GM03348 (cell line): ENCODE results near the gene PFKM.
"Not testable (repeated sequence)": the region's sequence is repeated elsewhere in the genome, so short reads cannot be mapped to it uniquely, and the experiment has no call there.

Experiments used
- DNase-seq: peaks from one replicate; pipeline ENCODE4 v3.0.0; 2012; ENCODE audit warnings: low spot score

The PFKM gene

GRCh38 chr12:48111312-48111693 lies 7.9 kb upstream of the PFKM start:
- not testable (repeated sequence) for DNase-seq

DNA sequence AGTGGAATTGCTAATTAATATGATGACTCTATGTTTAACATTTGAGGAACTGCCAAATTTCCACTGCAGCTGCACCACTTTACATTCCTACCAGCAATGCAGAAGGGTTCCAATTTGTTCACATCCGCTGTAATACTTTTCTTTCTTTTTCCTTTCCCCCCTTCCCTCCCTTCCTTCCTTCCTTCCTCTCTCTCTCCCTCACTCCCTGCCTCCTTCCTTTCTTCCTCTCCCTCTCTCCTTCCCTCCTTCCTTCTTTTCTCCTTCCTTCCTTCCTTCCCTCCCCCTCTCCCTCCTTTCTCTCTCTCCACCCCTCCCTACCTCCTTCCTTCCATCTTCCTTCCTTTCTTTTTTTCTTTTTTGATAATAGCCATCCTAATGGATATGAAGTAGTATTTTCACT lies 3.2 kb upstream of the PFKM start:
- DNase-seq: no peak

DNA sequence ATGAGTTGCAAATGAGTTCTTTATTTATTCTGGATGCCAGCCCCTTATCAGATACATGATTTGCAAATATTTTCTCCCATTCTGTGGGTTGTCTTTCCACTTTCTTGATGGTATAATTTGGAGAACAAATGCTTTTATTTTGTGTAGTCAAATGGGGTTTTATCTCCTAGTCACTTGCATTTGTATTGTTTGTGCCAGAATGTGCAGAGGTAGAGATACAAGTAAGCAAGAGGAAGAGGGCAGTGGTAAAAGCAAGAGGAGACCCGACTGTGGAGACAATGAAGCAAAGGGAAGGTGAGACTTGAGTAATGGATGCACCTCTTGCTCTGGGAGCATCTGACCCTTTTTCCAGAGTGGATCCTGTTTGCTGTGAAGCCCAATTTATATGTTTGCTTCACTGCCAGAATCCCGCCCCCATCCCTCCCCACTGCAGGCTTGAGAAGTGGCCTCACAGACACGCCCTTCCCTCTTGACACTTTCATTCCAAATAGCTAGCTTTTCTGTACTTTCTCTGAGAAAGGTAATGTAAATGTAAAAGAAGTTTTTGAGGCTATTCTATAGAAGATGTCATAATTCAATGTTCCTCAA lies 786 bp upstream of the PFKM start:
- no peak for DNase-seq

DNA sequence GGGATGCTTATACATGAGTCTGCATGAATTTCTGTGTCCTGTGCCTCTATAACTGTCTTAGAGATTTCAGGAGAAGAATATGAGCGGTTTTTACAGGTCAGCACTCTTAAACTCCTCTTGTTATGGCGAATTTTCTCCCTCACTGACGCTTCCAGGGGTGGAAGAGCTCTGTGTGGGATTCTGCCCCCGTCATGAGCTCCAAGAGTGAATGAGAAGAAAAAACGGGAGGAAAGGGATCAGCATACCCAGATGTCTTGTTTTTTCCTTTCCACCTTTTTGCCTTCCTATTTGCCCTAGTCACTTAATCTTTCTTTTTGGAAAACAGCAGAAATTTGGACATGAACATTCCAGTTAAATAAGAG lies 651 bp downstream of the PFKM start:
- DNase-seq: no peak

DNA sequence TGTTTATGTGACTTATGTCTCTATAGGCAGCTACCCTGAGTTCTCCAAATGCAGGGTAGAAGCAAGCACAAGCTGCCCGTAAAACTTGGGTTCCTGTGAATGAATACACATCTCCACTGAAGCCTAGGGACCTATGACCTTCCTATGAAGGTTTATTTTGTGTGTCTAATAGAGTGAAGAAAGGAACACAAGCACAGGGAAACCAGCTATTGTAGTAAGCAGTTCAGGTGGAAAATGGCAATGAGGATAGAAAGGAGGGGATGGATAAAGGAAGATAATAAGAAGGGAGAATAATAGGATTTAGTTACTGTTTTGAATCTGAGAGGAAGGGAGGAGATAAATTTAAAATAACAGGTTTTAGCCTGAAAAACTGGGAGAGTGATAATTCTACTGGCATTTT lies 2.4 kb downstream of the PFKM start:
- DNase-seq: no peak

DNA sequence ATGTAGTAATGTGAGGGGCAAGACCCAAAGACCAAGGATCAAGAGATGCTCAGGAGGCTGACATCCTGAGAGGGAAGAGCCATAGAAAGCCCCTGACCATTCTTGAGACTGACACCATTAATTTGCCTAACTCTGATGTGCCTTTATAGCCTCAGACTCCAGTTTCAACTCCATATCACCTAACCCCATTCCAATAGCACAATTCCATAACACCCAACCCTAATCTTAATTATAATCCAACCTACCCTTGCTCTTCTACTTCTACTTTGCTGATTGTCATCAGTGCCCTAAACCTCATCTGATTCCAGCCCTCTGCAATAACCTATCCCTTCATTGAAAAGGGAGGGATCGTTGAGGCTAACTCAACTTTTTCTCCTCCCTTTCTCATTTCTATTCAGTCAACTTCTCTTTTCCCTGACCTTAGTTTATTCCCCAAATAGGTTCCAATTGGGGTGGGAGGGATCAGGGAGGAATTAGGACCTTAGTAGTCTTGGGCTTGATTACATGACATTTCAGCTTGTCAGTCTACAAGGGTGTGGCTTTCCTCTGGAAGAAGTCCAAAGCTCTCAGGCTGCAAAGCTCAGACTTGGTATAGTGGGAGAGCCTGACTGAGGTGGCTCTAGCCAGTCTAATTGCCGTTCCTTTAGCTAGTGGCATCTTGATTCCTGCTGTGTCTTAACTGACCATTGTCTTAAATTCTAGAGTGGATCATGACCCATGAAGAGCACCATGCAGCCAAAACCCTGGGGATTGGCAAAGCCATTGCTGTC lies 3.1 kb downstream of the PFKM start:
- DNase-seq: no peak

DNA sequence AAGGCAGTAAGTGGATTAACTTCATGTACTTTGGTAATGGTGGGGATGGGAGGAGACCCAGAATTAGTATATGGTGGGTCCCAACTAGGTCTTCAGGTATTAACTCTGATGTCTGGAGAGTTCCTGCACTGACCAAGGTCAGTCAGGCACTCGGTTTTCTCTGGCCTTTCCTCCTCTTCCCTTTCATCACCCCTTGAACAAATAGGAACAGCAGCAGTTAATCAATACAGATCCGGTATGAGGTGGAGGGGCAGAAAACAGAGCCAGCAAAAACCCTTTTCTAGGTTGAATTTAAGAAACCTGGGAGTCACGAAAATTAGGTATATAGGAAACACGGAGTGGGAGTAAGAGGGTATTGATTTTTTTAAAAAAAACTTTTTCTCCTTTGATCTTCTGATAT lies 4.0 kb downstream of the PFKM start:
- DNase-seq: no peak

DNA sequence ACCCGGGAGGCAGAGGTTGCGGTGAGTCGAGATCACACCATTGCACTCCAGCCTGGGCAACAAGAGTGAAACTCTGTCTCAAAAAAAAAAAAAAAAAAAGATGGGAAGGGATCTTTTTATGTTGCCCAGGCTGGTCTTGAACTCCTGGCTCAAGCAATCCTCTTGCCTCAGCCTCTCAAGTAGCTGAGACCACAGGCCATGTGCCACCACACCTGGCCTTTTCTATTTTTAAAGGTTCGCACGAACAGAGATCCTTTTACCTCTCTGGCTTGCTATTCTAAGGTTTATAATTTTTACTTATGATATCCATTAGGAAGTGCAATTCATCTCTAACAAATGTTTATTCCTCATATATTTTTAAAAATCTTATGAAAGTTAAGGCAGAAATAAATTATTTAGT lies 6.4 kb downstream of the PFKM start:
- not testable (repeated sequence) for DNase-seq

DNA sequence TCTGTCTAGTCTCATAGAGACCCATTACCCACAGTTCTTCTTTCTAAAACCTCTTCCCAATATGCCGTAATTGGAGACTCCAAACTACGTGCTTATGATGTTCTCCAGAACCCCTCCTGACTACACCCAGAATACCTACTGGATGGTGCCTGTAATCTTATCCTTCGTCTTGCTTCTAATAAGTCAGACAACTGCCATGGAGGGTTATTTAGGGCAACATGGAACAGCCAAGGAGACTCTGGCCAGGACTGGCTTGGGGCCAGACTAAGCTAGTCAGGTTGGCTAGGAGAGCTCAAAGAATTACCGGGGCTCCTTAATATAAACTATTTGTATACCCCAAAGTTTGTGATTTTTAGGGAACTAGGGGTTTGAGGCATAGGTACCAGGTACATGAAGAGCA lies 6.8 kb downstream of the PFKM start:
- no peak for DNase-seq

DNA sequence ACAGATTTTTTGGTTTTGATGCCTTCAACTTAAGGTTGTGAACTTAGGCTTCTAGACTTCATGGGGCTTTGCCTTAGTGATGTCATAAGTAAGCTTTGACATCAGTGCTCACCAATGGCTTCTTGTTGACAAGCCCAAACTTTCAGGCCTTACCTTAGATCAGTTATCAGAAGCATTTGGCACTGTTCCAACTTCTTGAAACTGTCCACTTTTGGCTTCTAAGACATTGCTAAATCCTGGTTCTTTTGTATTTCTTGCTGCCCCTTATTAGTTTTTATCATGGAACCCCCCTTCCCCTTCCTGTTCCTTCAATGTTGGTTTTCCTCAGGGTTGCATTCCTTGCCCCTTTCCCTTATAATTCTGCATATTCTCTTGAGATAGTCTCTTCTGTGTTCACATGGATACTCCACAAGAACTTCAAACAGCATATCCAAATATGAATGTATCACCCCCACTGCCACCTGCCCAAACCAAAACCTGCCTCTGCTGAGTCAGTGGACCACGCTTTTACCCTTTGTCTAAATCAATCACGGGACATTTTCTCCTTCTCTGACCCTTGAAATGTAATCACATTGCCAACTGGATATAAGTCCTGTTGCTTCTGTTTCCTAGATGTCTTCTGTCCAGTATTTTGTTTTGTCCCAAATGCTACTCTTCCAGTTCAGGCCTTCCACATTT lies 7.9 kb downstream of the PFKM start:
- no peak for DNase-seq

DNA sequence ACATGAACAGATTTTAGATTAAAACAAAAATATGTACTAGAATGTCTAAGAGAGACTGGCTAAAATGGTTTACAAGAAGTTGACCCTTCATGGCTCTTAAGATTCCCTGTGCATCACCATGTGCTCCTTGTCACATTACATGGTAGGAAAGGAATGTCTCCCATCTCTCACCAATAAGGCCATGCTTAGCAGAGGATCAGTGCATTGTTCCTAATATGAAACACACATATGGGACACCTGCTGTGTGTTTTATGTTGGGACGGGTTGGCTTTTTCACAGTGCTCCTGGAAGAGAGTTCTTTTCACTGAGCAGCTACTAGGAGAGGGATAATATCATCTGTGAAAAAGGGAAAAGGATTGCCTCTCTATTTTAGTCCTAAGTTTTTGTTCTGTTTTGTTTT lies 9.6 kb downstream of the PFKM start:
- DNase-seq: no peak

DNA sequence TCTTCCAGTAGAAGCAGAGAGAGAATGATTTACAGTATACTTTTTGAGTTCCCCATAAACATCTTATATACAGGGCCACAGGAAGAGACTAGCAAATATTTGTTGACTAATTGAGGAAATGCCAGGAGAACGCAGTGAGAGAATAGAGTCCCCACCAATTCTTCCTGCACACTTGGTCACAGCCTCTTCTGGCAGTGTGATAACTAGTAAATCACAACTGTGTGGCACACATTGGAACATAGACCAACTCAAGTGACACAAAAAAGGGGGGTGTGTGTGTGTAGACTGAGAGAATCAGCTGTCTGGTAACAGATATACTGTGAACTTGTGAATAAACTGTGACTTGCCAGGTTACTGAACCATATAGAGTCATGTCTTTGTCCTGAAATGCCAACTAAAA lies 10.2 kb downstream of the PFKM start:
- no peak for DNase-seq

GRCh38 chr12:48131517-48131916 lies 12.4 kb downstream of the PFKM start:
- no peak for DNase-seq

DNA sequence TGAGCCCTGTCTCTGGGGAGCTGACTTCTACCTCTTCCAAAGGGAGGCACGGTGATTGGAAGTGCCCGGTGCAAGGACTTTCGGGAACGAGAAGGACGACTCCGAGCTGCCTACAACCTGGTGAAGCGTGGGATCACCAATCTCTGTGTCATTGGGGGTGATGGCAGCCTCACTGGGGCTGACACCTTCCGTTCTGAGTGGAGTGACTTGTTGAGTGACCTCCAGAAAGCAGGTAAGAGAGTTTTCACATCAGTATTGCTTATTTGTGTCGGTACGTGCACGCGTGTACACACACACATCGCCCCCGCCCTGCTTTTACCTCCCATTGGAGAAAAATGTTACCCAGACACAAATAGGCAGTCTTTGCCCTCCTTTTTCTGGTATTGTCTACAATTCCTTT lies 13.7 kb downstream of the PFKM start:
- DNase-seq: no peak

DNA sequence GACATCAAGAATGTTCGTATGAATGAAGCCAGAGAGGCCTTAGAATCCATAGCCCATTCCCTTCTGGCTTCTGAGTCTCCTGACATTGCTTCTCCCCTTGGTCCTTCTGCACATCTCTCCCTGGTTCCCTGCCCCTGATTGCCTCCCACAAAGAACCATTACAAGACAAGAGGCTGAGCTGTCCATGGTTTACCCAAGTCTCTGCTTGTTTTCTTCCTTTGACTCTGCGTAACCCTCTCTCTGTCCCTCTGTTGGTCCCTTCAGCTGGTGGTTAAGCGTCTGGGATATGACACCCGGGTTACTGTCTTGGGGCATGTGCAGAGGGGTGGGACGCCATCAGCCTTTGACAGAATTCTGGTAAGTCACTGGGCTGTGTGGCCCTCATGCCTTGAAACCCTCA lies 15.9 kb downstream of the PFKM start:
- DNase-seq: no peak

DNA sequence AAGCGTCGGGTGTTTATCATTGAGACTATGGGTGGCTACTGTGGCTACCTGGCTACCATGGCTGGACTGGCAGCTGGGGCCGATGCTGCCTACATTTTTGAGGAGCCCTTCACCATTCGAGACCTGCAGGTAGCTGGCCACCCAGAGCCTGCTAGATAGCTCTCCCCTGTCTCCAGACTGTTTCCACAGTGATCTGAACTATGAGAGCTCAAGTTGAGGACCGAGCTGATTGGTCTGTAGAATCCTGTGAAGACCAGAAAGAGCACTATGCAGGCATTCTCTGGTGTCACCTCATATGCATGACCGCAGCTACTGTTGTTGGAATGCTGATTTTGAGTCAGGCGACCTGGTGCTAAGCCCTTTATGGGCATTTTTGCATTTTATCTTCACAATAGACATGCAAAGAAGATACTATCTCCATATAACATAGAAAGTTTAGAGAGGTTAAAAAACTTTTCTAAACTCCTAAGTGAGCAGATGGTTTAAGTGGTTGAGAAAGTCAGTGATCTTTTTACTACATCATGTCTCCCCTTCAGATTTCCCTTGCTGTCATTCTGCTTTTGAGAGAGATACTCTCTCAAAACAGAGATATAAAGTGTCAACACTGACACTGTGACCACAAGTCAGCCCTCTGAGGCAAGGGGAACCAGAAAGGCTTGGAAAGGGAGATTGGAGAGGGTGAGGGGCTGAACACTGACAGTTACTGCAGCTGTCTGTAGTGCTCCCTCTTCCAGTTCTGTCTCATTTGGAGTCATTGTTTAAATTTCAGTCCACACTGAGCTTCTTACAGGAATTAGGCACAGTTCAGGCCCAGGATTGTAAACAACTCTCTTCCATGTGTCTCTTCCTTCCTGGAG lies 23.9 kb downstream of the PFKM start:
- no peak for DNase-seq

GRCh38 chr12:48143898-48144297 lies 24.7 kb downstream of the PFKM start:
- DNase-seq: no peak

DNA sequence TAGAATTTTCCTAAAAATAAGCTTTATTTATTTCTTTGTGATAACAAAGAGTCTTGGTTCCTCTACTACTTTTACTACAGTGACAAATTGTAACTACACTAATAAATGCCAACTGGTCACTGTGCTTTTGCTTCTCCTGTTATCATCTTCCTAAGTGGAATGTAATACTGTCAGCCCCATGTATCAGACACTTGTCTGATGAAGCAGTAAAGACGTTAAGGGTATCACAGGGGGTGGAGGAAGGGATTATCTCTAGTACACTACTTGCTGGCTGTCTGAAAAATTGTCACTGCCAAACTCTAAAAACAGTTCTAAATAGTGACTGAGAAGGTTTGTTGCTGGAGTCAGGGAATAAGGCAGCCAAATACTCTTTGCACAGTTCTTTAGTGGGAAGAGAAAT lies 26.8 kb downstream of the PFKM start:
- no peak for DNase-seq

- no peak for DNase-seq
Observed at GRCh38 chr12:48151103-48151771, 32.1 kb downstream of the PFKM start.

DNA sequence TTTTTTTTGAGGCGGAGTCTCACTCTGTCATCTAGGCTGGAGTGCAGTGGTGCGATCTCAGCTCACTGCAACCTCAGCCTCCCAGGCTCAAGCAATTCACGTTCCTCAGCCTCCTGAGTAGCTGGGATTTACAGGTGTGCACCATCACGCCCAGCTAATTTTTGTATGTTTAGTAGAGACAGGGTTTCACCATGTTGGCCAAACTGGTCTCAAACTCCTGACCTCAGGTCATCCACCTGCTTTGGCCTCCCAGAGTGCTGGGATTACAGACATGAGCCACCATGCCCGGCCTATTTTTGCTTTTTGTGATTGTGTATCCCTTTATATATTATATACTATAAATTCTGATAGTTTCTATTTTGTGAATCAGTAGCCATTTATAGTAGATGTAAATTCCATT lies 36.6 kb downstream of the PFKM start:
- not testable (repeated sequence) for DNase-seq

DNA sequence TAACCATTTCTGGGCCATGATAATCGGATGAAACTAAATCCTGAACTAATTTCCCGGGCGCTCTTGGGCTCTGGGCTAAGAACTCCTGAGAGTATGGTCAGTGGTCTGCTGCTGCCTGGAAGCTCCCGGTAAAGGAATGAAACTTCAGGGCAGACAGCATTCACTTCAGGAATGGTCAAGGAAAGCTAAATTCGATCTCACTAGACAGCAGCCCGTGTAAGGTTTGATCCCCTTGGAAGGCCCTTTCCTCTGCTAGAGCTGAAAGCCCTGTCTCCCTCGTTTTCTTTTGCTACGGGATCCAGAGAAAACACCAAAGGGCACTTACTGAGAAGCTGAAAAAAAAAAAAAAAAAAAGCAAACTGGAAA lies 37.5 kb downstream of the PFKM start:
- peak; percentile 13 for DNase-seq
